Activated naive CD4-positive, alpha-beta T cell treated with anti-CD3 and anti-CD28 coated beads, Interleukin-2, amount 10 ng/mL, durations not matched to agents 7 days and 5 days (primary cell): Measurements from ENCODE around the gene SLC35G6.
A peak's percentile ranks its signal among the peaks of the same experiment; 100 is the strongest.

Experiments used
- CTCF ChIA-PET: fragments of 350-600 bp; sonication (Branson Sonifier 250); formaldehyde crosslinking; loops from one replicate; lab custom pipeline; 2021; ENCODE audit warnings: antibody characterized with exemption; lab: Charles Lee
- DNase-seq: peaks from one replicate; pipeline ENCODE4 v3.0.0-alpha.2; 2020
- H3K27ac Mint-ChIP-seq: one replicate; pipeline ENCODE4 v1.8.0; 2021; ENCODE audit warnings: mild to moderate bottlenecking, moderate library complexity, mixed read lengths
- H3K27me3 Mint-ChIP-seq: one replicate; pipeline ENCODE4 v1.8.0; 2021; ENCODE audit warnings: mild to moderate bottlenecking, mixed read lengths
- H3K36me3 Mint-ChIP-seq: one replicate; pipeline ENCODE4 v1.8.0; 2021; ENCODE audit warnings: mixed read lengths
- H3K4me1 Mint-ChIP-seq: one replicate; pipeline ENCODE4 v1.8.0; 2021; ENCODE audit warnings: mixed read lengths
- H3K4me3 Mint-ChIP-seq: one replicate; pipeline ENCODE4 v1.8.0; 2021; ENCODE audit warnings: mild to moderate bottlenecking, moderate library complexity, mixed read lengths
- H3K9me3 Mint-ChIP-seq: one replicate; pipeline ENCODE4 v1.8.0; 2021; ENCODE audit warnings: mixed read lengths

Gene SLC35G6

GRCh38 chr17:7512105-7512504 lies 30.9 kb downstream of the SLC35G6 start:
- DNase-seq: no peak

DNA sequence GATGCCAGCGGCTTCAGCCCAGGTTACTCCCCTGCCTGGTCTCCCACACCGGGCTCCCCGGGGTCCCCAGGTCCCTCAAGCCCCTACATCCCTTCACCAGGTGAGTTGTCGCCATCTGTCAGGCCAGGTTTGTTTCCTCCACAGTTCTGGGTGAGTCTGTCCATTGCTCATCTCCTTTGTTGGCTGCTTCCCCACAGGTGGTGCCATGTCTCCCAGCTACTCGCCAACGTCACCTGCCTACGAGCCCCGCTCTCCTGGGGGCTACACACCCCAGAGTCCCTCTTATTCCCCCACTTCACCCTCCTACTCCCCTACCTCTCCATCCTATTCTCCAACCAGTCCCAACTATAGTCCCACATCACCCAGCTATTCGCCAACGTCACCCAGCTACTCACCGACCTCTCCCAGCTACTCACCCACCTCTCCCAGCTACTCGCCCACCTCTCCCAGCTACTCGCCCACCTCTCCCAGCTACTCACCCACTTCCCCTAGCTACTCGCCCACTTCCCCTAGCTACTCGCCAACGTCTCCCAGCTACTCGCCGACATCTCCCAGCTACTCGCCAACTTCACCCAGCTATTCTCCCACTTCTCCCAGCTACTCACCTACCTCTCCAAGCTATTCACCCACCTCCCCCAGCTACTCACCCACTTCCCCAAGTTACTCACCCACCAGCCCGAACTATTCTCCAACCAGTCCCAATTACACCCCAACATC lies 31.7 kb downstream of the SLC35G6 start:
- CTCF ChIA-PET: interaction anchor here (0.7 to 5.8 kb wide), 10 partner anchors 8 to 175 kb away, joined by 3 to 157 read pairs (median 12); partner anchors contain the start of genes SENP3, SOX15, TNFSF13 and TP53
- Mint-ChIP-seq H3K27me3 (no peaks in the 10 kb centered on the region), H3K4me3 (no peak overlapping the region), H3K9me3 (no peaks in the 10 kb centered on the region), H3K27ac (no peak overlapping the region), H3K36me3 (peaks cover 48% of the 10 kb centered on the region), H3K4me1 (peaks cover 2% of the 10 kb centered on the region)
- no peak for DNase-seq

More at GRCh38 chr17:7512105-7512504, 30.9 kb downstream of the SLC35G6 start:
- H3K27me3 Mint-ChIP-seq: no peaks in the 10 kb centered on the region
- H3K4me3 Mint-ChIP-seq: no peak overlapping the region
- no peaks in the 10 kb centered on the region for H3K9me3 Mint-ChIP-seq
- H3K36me3 Mint-ChIP-seq: peaks cover 54% of the 10 kb centered on the region
- CTCF ChIA-PET: interaction anchor here (4.3 to 5.8 kb wide), 2 partner anchors 12 to 47 kb away, joined by 26 to 157 read pairs; partner anchors contain the start of genes SENP3 and TNFSF13
- H3K27ac Mint-ChIP-seq: no peak overlapping the region
- H3K4me1 Mint-ChIP-seq: peaks cover 2% of the 10 kb centered on the region

- DNase-seq: no peak
- Mint-ChIP-seq H3K9me3 (no peaks in the 10 kb centered on the region), H3K4me1 (peaks cover 2% of the 10 kb centered on the region), H3K27ac (no peak overlapping the region), H3K36me3 (peaks cover 39% of the 10 kb centered on the region), H3K27me3 (no peaks in the 10 kb centered on the region), H3K4me3 (no peak overlapping the region)
- CTCF ChIA-PET: interaction anchor here (0.7 to 5.8 kb wide), 16 partner anchors 10 to 203 kb away, joined by 3 to 157 read pairs (median 6); partner anchors contain the start of genes DNAH2, SENP3, SOX15 and TNFSF12
These were observed 32.7 kb downstream of the SLC35G6 start for GRCh38 chr17:7513850-7514419.

- no peak for DNase-seq
- no peak overlapping the region for H3K27ac Mint-ChIP-seq
These were observed 34.8 kb downstream of the SLC35G6 start for GRCh38 chr17:7515911-7516610.

GRCh38 chr17:7523033-7523432 lies 41.8 kb downstream of the SLC35G6 start:
- H3K4me3 Mint-ChIP-seq: no peak overlapping the region
- no peak overlapping the region for H3K27ac Mint-ChIP-seq
- peaks cover 7% of the 10 kb centered on the region for H3K36me3 Mint-ChIP-seq

More at GRCh38 chr17:7515911-7516610, 34.8 kb downstream of the SLC35G6 start:
- H3K36me3 Mint-ChIP-seq: peaks cover 25% of the 10 kb centered on the region
- no peaks in the 10 kb centered on the region for H3K9me3 Mint-ChIP-seq
- H3K4me3 Mint-ChIP-seq: no peak overlapping the region
- no peaks in the 10 kb centered on the region for H3K27me3 Mint-ChIP-seq
- CTCF ChIA-PET: interaction anchor here (0.9 to 5.8 kb wide), 12 partner anchors 8 to 172 kb away, joined by 3 to 157 read pairs (median 8); partner anchors contain the start of genes SENP3, SOX15, TNFSF12 and TNFSF13
- H3K4me1 Mint-ChIP-seq: peaks cover 2% of the 10 kb centered on the region

DNA sequence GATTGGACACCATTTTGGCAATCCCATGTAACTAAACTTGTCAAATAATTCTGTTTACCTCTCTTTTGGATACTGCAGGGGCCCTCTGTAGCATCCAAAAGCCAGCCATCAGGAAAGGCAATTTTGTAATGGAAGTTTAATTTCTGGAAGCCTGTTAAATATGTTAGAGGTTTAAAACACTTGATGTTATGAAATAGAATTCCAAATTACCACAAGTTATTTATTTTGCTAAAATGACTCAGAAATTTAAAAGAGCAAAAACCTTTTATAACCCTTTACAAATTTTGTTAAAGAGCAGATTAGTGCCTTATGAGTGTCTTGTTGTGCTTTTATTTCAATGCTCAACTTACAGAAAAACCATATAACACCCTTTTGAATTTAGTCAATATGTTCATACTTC lies 47.6 kb downstream of the SLC35G6 start:
- Mint-ChIP-seq H3K27ac (no peak overlapping the region), H3K4me3 (no peak overlapping the region), H3K9me3 (peaks cover 22% of the 10 kb centered on the region), H3K4me1 (no peaks in the 10 kb centered on the region), H3K27me3 (peaks cover 6% of the 10 kb centered on the region), H3K36me3 (peaks cover 13% of the 10 kb centered on the region)
- DNase-seq: no peak
- CTCF ChIA-PET: no interaction called here

More at GRCh38 chr17:7523033-7523432, 41.8 kb downstream of the SLC35G6 start:
- H3K9me3 Mint-ChIP-seq: peaks cover 11% of the 10 kb centered on the region
- H3K27me3 Mint-ChIP-seq: peaks cover 6% of the 10 kb centered on the region
- CTCF ChIA-PET: interaction anchor here (0.9 to 5.1 kb wide), 10 partner anchors 9 to 193 kb away, joined by 3 to 26 read pairs (median 5); partner anchors contain the start of genes SENP3, SOX15 and TNFSF13
- DNase-seq: peak; percentile 58
- H3K4me1 Mint-ChIP-seq: peaks cover 4% of the 10 kb centered on the region

DNA sequence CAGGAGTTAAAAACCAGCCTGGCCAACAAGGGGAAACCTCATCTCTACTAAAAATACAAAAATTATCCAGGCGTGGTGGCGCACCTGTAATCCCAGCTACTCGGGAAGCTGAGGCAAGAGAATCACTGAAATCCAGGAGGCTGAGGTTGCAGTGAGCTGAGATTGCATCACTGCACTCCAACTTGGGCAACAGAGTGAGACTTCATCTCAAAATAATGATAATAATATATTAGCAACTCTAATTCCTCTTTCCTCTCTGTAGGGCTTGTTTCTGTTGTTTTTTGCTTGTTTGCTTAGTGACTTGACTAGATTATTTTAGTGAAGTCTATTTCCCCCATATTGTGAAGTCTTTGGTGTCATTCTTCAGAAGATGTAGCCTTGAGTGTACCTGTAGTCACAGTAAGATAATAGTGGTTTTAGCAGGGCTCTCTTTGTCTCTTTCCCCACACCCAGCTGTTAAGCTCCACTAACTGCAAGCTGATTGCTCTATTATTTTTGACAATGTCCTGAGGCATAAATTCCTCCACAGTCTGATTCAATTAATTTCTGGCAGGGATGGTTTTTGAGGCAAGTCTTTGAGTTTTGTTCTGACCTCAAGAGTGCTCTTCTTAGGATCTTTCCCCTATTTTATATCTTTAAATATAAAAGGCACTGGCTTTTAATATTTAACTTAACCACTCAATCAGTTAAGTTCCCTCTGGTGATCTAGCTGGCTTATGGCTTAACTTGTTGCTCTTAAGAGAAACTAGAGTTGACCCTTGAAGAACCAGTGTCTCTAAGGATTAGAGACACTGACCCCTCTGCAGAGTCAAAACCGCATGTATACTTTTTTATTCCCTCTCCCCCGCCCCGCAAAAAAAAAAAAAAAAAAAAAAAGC lies 49.0 kb downstream of the SLC35G6 start:
- Mint-ChIP-seq H3K4me1 (no peaks in the 10 kb centered on the region), H3K27me3 (no peaks in the 10 kb centered on the region), H3K9me3 (peaks cover 22% of the 10 kb centered on the region)

More for the DNA sequence above, 49.0 kb downstream of the SLC35G6 start:
- Mint-ChIP-seq H3K27ac (no peak overlapping the region), H3K36me3 (peaks cover 13% of the 10 kb centered on the region), H3K4me3 (no peak overlapping the region)
- CTCF ChIA-PET: interaction anchor here (1.0 kb wide), 1 partner anchor 30 kb away, joined by 3 read pairs; no protein-coding TSS in a partner anchor
- no peak for DNase-seq
